Fibroblast of the aortic adventitia (primary cell): ENCODE results near the gene IFNAR2. TPM values are rescaled to one million over a fixed set of nuclear protein-coding genes. Genes with fewer than 3 reads are reported as not detected.

Experiments
- DNase-seq: peaks from one replicate; pipeline ENCODE4 v3.0.0-alpha.2; 2010; ENCODE audit warnings: low read depth
- H3K4me3 ChIP-seq: 2 replicates; pipeline ENCODE4 v1.5.1; 2011; ENCODE audit warnings: low read depth, mild to moderate bottlenecking, control low read depth, low read length, moderate library complexity
- total RNA-seq: library from RNA; depleted of rRNA; stranded (reverse); fragments of >200 nt; gene quantifications from 2 replicates; pipeline ENCODE4 v1.2.3, GENCODE V29; 2012; ENCODE audit warnings: low replicate concordance
- TF ChIP-seq, protein P1 (sequence below): IDR thresholded peaks from 2 replicates; pipeline ENCODE4 v1.5.1; 2011; ENCODE audit warnings: mild to moderate bottlenecking, low read length, control low read depth, inconsistent platforms; ENCODE audit not compliant: insufficient read depth

Gene IFNAR2
- 6.0 and 6.5 TPM in 2 replicates for total RNA-seq

DNA sequence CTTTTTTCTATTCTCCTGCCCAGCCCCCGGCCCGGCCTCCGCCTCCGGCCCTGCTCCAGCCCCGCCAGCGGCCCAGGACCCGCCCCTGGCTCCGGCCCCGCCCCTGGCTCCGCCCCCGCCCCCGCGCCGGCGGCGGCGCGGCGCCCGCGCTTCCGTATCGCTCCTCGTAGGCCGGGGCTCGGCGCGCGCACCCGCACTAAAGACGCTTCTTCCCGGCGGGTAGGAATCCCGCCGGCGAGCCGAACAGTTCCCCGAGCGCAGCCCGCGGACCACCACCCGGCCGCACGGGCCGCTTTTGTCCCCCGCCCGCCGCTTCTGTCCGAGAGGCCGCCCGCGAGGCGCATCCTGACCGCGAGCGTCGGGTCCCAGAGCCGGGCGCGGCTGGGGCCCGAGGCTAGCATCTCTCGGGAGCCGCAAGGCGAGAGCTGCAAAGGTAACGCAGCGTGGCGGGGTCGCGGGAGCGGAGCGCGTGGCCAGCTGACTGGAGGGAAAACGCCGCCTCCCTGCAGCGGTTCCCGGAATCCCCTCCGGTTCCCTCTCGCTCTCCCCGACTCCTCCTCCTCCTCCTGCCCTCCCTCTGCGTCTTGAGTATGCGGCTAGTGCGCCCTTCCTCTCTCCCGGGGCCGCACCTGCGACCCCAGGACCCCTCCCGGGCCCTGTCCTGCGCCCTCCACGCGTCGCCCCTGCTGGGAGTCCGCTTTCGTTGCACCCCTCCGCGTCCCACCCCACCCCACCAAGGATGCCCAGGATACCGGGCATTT lies at the start of gene IFNAR2:
IFNAR2 (plus strand) TSS at position 155 of the 761 bp plus-strand sequence. CDS start 11,985 bp downstream, outside the sequence.
- peak; percentile 46 for DNase-seq
- TF ChIP-seq, protein P1, sequence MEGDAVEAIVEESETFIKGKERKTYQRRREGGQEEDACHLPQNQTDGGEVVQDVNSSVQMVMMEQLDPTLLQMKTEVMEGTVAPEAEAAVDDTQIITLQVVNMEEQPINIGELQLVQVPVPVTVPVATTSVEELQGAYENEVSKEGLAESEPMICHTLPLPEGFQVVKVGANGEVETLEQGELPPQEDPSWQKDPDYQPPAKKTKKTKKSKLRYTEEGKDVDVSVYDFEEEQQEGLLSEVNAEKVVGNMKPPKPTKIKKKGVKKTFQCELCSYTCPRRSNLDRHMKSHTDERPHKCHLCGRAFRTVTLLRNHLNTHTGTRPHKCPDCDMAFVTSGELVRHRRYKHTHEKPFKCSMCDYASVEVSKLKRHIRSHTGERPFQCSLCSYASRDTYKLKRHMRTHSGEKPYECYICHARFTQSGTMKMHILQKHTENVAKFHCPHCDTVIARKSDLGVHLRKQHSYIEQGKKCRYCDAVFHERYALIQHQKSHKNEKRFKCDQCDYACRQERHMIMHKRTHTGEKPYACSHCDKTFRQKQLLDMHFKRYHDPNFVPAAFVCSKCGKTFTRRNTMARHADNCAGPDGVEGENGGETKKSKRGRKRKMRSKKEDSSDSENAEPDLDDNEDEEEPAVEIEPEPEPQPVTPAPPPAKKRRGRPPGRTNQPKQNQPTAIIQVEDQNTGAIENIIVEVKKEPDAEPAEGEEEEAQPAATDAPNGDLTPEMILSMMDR: no peak

DNA sequence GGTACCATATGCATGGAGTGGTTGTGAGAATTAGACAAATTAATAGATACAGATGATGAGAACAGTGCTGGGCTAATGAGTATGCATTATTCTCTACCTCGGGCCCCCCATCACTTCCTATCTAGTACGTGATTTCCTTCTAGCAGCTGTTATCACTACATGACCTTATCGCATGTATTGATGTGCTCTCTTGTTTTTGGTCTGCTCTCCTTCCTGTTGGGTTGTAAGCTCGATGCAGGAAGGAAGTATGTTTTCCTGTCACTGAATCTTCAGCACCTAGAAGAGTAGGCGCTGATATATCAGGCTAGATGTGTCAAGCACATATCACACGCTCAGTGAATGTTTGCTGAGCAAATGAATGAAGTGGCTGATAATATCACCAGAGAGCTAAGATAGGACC lies 43.9 kb upstream of the IFNAR2 start:
- no peak overlapping the region for H3K4me3 ChIP-seq
- DNase-seq: no peak
- TF ChIP-seq, protein P1: no peak

More for the DNA sequence above, at the start of gene IFNAR2:
- H3K4me3 ChIP-seq: peak within 1 kb of the TSS; percentile 87

DNA sequence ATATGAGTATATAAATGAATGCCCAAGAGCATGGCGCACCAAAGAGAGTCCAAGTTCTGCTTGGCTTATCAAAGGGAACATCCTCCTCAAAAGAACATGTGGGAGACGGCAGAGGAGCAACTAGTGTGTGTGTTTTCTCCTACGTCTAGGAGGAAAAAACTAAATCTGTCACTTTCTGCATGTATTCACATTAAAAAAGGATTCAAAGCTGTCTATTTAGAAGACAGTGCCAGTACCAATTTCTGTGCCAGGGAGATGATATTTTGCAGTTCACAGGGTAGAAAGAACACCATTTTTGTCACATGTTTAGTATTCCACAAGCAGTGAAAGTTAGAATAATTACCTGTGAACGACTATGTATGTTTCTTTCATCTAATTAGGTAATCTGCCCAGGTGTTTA lies 42.5 kb upstream of the IFNAR2 start:
- no peak overlapping the region for H3K4me3 ChIP-seq
- no peak for DNase-seq
- TF ChIP-seq, protein P1: no peak

DNA sequence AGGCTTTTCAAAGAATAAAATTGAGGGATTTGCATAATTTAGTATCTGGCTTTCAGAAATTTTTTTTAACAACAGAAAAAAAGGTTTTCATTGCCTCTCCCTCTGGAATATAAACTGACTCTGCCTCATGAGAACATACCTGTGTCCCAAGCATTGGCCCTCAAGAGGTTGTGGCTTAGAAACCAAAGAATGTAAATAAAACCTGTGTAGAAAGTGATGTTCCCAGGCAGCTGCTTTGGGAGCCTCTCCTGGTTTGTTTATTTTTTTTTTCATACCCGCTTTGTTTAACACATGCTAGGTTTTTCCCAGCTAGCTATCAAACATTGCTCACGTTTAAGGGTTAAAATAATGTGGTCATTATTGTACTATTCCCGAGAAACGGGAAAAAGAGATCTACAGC lies 40.5 kb upstream of the IFNAR2 start:
- no peak for DNase-seq
- TF ChIP-seq, protein P1: no peak
- no peak overlapping the region for H3K4me3 ChIP-seq

DNA sequence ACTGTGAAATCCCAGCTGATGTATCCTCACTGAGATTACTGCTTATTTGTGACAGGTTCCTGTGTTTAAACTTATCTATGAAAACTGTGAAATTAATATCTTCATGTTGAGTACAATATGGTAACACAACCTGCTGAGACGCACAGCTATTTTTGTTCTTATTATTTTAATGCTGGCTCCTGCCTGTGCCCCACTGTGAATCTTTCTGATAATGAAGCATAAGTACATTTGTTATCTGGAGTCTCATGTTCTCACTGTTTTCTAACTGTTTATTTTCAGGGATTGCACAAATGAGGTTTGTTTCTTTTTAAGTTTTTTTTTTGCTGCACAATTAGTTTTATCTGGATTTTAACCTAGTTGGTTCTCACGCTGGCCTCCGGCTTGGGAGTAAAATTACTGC lies 39.9 kb upstream of the IFNAR2 start:
- DNase-seq: no peak
- TF ChIP-seq, protein P1: no peak
- H3K4me3 ChIP-seq: no peak overlapping the region

DNA sequence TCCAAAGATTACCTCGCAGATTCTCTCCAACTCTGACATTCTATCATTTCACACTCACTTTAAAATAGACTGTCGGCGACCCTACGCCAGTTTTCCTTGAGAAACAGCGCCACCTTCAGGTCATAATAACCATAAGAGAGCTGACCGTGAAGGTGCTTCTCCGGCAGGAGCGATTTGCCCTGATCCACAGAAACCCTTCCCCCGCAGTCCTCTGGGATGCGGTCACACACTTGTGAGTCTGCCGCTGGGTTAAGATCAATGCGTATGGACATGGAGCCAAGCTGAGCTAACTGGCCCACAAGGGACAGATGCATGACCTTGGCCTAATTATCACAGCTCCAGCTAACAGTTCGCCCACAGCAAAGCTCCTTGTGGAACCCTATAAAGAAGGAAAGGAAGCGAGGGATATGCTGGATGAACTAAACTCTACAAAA lies 32.8 kb upstream of the IFNAR2 start:
- no peak overlapping the region for H3K4me3 ChIP-seq
- TF ChIP-seq, protein P1: peak; percentile 63
- DNase-seq: peak; percentile 72
